ENCODE data around the gene PRKAA2. TPM values are rescaled to one million over a fixed set of nuclear protein-coding genes. Genes with fewer than 3 reads are reported as not detected.

PRKAA2 gene
- total and polyA plus RNA-seq, 8 donors, result 1.4 to 5.1 (median 3.9) TPM

DNA sequence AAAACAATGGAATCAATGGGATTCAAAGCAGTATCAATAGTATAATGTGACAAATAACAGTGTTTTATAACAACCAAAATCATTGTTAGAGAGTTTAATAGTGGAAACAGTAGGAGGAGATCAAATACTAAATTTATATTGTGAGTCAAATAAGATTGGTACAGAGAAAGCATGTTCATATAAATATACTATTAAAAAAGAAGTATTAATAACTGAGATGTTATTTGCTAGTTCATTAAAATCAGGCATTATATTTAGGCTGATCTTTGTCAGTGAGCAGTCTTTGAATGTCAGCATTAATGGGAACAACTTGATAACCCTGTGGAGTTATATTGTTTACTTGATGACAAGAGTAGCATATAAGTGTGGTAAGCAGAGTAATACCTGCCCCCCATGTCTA lies 30.6 kb downstream of the PRKAA2 start:
- intact Hi-C loops (cut with DNase I), result no loop called here
- no peak for ATAC-seq
- DNase-seq, result no peak
- Histone ChIP-seq H3K4me1 (no peaks in the 10 kb centered on the region), H3K36me3 (no peaks in the 10 kb centered on the region), H3K27ac (no peak overlapping the region), H3K27me3 (no peaks in the 10 kb centered on the region), H3K9me3 (no peaks in the 10 kb centered on the region), H3K4me3 (no peak overlapping the region)
- TF ChIP-seq CTCF (IDR thresholded peaks at IDR 0.05), result no peak

GRCh38 chr1:56676571-56677035 lies 31.5 kb downstream of the PRKAA2 start:
- H3K36me3 ChIP-seq, result no peaks in the 10 kb centered on the region
- DNase-seq (no peak), ATAC-seq (no peak)
- intact Hi-C loops (cut with DNase I), result no loop called here
- no peaks in the 10 kb centered on the region for H3K9me3 ChIP-seq
- no peak for TF ChIP-seq CTCF (IDR thresholded peaks at IDR 0.05)
- H3K4me3 ChIP-seq, result no peak overlapping the region
- no peaks in the 10 kb centered on the region for H3K27me3 ChIP-seq
- H3K4me1 ChIP-seq, result no peaks in the 10 kb centered on the region
- no peak overlapping the region for H3K27ac ChIP-seq

- ATAC-seq (no peak), DNase-seq (no peak)
- Histone ChIP-seq H3K27me3 (no peaks in the 10 kb centered on the region), H3K27ac (no peak overlapping the region), H3K9me3 (peaks cover 0 to 3% of the 10 kb centered on the region in 2 donors), H3K4me3 (no peak overlapping the region), H3K4me1 (no peaks in the 10 kb centered on the region), H3K36me3 (no peaks in the 10 kb centered on the region)
- no peak for TF ChIP-seq CTCF (IDR thresholded peaks at IDR 0.05)
- intact Hi-C loops (cut with DNase I), result no loop called here
Observed at GRCh38 chr1:56683569-56683968, 38.5 kb downstream of the PRKAA2 start.

DNA sequence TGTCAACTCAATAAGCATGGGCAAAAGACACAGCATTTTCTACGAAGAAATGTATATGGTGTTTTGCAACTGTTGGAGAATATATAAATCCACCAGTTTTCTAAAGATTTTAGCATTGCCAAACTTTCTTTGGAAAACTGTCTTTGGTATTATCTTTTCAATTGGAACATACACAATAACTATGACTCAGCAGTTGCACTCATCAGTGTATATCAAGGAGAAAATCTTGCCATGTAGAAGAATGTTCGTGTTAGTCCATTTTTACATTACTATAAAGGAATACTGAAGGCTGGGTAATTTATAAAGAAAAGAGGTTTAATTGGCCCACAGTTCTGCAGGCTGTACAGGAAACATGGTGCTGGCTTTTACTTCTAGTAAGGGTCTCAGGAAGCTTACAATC lies 41.1 kb downstream of the PRKAA2 start:
- no peak overlapping the region for H3K4me3 ChIP-seq
- H3K36me3 ChIP-seq, result no peaks in the 10 kb centered on the region
- ATAC-seq (no peak), DNase-seq (no peak)
- H3K9me3 ChIP-seq, result peaks cover 0 to 3% of the 10 kb centered on the region in 2 donors
- H3K27me3 ChIP-seq, result no peaks in the 10 kb centered on the region
- no peak for TF ChIP-seq CTCF (IDR thresholded peaks at IDR 0.05)
- intact Hi-C loops (cut with DNase I), result no loop called here
- no peaks in the 10 kb centered on the region for H3K4me1 ChIP-seq
- H3K27ac ChIP-seq, result no peak overlapping the region

DNA sequence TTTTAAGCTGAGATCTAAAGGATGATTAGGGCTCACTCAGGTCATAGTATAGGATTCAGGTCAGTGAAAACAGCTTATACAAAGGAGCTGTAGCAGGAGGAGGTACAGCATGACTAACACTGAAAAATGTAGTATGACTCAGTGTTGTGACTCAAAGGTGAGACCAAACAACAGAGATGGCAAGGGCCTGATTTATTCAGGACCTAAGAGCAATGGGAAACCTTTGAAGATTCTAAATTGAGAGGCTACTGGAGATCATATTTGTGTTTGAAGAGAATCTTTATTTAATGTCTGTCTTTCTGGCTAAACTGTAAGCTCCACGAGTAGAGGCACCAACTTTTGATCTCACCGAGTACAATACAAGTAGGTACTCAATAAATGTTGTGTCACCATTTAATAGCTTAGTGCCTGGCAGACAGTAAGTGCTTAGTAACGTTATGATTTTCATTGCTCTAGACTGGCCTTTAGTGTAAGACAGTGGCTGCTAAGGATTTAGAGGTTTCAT lies 43.5 kb downstream of the PRKAA2 start:
- intact Hi-C loops (cut with DNase I), result no loop called here
- no peak for DNase-seq
- no peak for TF ChIP-seq CTCF (IDR thresholded peaks at IDR 0.05)

More for the DNA sequence above, 43.5 kb downstream of the PRKAA2 start:
- Histone ChIP-seq H3K27me3 (no peaks in the 10 kb centered on the region), H3K27ac (no peak overlapping the region), H3K4me3 (no peak overlapping the region), H3K36me3 (no peaks in the 10 kb centered on the region), H3K9me3 (no peaks in the 10 kb centered on the region), H3K4me1 (no peaks in the 10 kb centered on the region)
- peak; percentile 98 for ATAC-seq
